ENCODE results near the gene ZCCHC14. TPM values are rescaled to one million over a fixed set of nuclear protein-coding genes. Genes with fewer than 3 reads are reported as not detected.

The ZCCHC14 gene
- total and polyA plus RNA-seq, 2 of the 13 experiments (the other 11 are each of a cell fraction or from before 2014, with no cell fraction given) = 12.4 to 12.5 TPM

DNA sequence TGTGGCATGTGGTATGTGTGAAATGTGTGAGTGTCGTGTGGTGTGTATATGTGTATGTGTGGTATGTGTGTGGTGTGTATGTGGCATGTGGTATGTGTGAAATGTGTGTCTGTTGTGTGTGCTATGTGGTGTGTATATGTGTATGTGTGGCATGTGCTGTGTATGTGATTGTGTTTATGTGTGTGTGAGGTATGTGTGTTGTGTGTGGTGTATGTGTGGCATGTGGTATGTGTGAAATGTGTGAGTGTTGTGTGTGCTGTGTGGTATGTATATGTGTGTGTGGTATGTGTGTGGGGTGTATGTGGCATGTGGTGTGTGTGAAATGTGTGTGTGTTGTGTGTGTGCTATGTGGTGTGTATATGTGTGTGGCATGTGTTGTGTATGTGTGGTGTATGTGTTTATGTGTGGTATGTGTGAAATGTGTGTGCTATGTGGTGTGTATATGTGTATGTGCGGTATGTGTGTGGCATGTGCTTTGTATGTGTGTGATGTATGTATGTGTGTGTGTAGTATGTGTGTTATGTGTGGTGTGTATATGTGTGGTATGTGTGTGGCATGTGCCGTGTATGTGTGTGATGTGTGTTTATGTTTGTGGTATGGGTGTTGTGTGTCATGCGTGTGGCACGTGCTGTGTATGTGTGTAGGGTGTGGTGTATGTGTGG is 9.6 kb upstream of the ZCCHC14 start (continued):
- TF ChIP-seq, protein P1, sequence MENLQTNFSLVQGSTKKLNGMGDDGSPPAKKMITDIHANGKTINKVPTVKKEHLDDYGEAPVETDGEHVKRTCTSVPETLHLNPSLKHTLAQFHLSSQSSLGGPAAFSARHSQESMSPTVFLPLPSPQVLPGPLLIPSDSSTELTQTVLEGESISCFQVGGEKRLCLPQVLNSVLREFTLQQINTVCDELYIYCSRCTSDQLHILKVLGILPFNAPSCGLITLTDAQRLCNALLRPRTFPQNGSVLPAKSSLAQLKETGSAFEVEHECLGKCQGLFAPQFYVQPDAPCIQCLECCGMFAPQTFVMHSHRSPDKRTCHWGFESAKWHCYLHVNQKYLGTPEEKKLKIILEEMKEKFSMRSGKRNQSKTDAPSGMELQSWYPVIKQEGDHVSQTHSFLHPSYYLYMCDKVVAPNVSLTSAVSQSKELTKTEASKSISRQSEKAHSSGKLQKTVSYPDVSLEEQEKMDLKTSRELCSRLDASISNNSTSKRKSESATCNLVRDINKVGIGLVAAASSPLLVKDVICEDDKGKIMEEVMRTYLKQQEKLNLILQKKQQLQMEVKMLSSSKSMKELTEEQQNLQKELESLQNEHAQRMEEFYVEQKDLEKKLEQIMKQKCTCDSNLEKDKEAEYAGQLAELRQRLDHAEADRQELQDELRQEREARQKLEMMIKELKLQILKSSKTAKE (CRISPR knock-in tag; IDR thresholded peaks at IDR 0.05; ENCODE audit: borderline replicate concordance) = 0 out of 2 replicates have a peak, but pooled peaks have one; percentile 21
- TF ChIP-seq, protein P2, sequence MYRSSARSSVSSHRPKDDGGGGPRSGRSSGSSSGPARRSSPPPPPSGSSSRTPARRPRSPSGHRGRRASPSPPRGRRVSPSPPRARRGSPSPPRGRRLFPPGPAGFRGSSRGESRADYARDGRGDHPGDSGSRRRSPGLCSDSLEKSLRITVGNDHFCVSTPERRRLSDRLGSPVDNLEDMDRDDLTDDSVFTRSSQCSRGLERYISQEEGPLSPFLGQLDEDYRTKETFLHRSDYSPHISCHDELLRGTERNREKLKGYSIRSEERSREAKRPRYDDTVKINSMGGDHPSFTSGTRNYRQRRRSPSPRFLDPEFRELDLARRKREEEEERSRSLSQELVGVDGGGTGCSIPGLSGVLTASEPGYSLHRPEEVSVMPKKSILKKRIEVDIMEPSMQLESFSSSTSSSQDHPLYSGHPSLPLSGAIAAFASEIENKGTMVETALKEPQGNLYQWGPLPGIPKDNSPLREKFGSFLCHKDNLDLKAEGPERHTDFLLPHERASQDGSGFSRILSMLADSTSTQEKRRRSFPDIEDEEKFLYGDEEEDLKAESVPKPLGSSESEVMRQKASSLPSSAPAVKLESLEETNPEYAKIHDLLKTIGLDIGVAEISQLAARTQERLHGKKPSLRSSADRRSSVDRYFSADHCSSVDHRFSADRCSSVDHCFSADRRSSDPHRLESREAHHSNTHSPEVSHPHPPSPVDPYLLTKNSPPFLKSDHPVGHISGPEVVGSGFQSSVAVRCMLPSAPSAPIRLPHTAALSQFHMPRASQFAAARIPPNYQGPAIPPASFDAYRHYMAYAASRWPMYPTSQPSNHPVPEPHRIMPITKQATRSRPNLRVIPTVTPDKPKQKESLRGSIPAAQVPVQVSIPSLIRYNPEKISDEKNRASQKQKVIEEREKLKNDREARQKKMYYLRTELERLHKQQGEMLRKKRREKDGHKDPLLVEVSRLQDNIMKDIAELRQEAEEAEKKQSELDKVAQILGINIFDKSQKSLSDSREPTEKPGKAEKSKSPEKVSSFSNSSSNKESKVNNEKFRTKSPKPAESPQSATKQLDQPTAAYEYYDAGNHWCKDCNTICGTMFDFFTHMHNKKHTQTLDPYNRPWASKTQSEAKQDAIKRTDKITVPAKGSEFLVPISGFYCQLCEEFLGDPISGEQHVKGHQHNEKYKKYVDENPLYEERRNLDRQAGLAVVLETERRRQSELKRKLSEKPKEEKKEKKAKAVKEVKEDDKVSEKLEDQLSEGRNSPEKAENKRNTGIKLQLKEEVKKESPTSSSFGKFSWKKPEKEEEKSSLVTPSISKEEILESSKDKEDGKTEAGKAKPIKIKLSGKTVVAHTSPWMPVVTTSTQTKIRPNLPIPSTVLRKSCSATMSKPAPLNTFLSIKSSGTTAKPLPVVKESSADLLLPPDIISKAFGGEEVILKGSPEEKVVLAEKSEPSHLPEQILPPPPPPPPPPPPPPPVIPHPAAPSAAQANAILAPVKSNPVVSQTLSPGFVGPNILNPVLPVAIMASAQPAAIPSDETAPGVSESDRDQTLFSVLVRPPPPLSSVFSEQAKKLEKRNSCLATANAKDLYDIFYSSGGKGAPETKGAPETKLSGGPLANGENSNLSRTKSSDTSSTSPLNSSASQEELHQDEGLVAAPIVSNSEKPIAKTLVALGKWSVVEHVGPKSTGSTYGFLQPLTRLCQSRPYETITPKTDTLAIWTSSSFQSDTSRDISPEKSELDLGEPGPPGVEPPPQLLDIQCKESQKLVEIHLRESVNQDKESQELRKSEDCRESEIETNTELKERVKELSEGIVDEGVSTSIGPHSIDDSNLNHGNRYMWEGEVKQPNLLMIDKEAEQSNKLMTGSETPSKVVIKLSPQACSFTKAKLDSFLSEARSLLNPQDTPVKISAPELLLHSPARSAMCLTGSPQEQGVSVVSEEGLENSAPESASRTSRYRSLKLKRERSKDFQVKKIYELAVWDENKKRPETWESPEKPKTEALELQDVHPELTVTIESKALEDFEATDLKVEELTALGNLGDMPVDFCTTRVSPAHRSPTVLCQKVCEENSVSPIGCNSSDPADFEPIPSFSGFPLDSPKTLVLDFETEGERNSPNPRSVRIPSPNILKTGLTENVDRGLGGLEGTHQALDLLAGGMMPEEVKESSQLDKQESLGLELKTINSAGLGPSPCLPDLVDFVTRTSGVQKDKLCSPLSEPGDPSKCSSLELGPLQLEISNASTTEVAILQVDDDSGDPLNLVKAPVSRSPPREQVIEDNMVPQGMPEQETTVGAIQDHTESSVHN (CRISPR knock-in tag; IDR thresholded peaks at IDR 0.05) = 0 out of 2 replicates have a peak, but pooled peaks have one; percentile 50
- TF ChIP-seq DPF2 (CRISPR knock-in tag; IDR thresholded peaks at IDR 0.05; ENCODE audit: borderline replicate concordance, low read depth) (0 out of 2 replicates have a peak, but pooled peaks have one; percentile 6), ATF7 (IDR thresholded peaks at IDR 0.05) (peak; percentile 15; the same call in 1 of the 2 replicates), ATF7 (CRISPR knock-in tag; IDR thresholded peaks at IDR 0.05) (no peak), FOXA1 (IDR thresholded peaks at IDR 0.05) (peak; percentile 35; the same call in 1 of the 2 replicates), FOXA1 (CRISPR knock-in tag; IDR thresholded peaks at IDR 0.05) (no peak), SOX6 (IDR thresholded peaks at IDR 0.05) (peak; percentile 80; the same call in 1 of the 2 replicates), SOX6 (CRISPR knock-in tag; IDR thresholded peaks at IDR 0.05) (no peak), SP1 (IDR thresholded peaks at IDR 0.05) (0 out of 2 replicates have a peak, but pooled peaks have one; percentile 48), SP1 (CRISPR knock-in tag; IDR thresholded peaks at IDR 0.05) (no peak), ZNF207 (IDR thresholded peaks at IDR 0.05; ENCODE audit: borderline replicate concordance) (peak; percentile 89; the same call in 1 of the 2 replicates), RAD51 (IDR thresholded peaks at IDR 0.05; ENCODE audit: borderline replicate concordance) (peak; percentile 35; the same call in 1 of the 2 replicates), FOXK2 (IDR thresholded peaks at IDR 0.05) (peak; percentile 18; the same call in 1 of the 2 replicates)
- TF ChIP-seq, protein P3, sequence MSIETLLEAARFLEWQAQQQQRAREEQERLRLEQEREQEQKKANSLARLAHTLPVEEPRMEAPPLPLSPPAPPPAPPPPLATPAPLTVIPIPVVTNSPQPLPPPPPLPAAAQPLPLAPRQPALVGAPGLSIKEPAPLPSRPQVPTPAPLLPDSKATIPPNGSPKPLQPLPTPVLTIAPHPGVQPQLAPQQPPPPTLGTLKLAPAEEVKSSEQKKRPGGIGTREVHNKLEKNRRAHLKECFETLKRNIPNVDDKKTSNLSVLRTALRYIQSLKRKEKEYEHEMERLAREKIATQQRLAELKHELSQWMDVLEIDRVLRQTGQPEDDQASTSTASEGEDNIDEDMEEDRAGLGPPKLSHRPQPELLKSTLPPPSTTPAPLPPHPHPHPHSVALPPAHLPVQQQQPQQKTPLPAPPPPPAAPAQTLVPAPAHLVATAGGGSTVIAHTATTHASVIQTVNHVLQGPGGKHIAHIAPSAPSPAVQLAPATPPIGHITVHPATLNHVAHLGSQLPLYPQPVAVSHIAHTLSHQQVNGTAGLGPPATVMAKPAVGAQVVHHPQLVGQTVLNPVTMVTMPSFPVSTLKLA (IDR thresholded peaks at IDR 0.05) = peak; percentile 73
- TF ChIP-seq, protein P4, sequence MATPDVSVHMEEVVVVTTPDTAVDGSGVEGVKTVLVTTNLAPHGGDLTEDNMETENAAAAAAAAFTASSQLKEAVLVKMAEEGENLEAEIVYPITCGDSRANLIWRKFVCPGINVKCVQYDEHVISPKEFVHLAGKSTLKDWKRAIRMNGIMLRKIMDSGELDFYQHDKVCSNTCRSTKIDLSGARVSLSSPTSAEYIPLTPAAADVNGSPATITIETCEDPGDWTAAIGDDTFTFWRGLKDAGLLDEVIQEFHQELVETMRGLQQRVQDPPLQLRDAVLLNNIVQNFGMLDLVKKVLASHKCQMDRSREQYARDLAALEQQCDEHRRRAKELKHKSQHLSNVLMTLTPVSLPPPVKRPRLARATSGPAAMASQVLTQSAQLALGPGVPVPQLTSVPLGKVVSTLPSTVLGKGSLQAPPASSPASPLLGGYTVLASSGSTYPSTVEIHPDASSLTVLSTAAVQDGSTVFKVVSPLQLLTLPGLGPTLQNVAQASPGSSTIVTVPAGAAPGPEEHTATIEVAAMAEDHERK (CRISPR knock-in tag; IDR thresholded peaks at IDR 0.05; ENCODE audit: low read depth) = no peak

Measured in HepG2 (cell line).